SKM-1 (cell line): ENCODE data around the gene DPPA5.
"Not testable (repeated sequence)": the region's sequence is repeated elsewhere in the genome, so short reads cannot be mapped to it uniquely, and the experiment has no call there.

ENCODE experiments used
- DNase-seq: peaks from one replicate; lab custom pipeline; 2025; ENCODE audit not compliant: unreplicated experiment; lab: John Stamatoyannopoulos, UW

DPPA5 gene

GRCh38 chr6:73303773-73304172, 50.3 kb downstream of the DPPA5 start:
- DNase-seq: not testable (repeated sequence)
